Stimulated activated CD4-positive, alpha-beta T cell treated with anti-CD3 and anti-CD28 coated beads, Interleukin-1b, Interleukin-23, amount 100 ng/mL, for 4 hours (primary cell): ENCODE measurements around the gene LRRC75A.
"Not testable (repeated sequence)": the region's sequence is repeated elsewhere in the genome, so short reads cannot be mapped to it uniquely, and the experiment has no call there.

Experiments
- DNase-seq, 2 donors: peaks; one replicate each; pipeline ENCODE4 v3.0.0-alpha.2; 2020; ENCODE audit warnings: low read depth in 2 of 2

Gene LRRC75A

GRCh38 chr17:16472539-16472938 is 19.5 kb downstream of the LRRC75A start:
- DNase-seq = no peak

DNA sequence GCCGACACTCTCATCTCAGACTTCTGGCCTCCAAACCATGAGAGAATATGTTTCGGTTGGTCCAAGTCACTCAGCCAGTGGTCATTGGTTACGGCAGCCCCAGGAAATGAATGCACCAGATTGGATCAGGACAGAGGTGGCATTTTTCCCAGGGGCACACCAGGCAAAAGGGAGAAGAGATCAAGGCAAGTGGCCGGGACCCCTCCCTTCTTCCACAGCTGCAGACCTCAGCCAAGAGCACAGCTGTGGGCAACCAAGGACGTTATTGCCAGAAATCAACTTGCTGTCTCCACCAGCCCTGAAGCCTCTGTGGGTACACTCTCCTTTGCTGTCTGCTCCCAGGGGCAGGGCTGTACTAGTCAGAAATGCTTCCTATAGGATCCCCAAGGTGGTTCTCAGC is 20.7 kb downstream of the LRRC75A start:
- DNase-seq = no peak

DNA sequence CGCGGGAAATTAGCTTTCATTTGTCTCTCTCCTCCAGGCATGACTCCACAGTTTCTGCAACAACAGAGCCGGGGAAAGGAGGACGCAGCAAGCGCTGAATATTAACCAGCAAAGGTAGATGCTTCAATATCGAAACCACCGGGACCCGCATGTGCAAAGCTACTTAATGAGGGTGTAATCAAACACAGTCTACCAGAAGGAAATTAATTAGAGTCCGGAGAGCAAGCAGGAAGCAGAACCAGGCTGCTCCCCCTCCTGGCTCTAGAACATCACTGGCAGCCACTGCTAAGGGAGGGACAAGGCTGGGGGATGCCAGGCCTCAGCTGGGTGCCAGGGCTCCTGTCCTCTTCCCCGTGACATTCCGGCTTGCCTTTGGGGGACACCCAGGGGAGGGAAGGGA is 21.7 kb downstream of the LRRC75A start:
- no peak for DNase-seq

DNA sequence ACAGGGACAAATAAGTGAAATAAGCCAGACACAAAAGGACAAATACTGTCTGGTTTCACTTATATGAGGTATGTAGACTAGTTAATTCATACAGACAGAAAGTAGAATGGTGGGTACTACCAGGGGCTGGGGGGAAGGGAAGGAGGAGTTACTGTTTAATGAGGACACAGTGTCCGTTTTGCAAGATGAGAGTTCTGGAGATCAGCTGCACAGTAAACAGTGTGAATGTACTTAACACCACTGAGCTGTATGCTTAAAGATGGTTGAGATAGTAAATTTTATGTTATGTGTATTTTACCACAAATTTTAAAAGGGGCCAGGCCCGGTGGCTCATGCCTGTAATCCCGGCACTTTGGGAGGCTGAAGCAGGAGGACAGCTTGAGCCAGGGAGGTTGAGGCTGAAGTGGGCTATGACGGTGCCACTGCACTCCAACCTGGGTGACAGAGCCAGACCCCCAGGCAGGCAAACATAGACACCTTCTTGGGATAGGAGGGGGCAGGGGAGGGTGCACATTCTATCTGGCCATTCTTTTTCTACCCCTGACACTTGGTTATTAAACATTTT is 23.5 kb downstream of the LRRC75A start:
- DNase-seq = no peak

DNA sequence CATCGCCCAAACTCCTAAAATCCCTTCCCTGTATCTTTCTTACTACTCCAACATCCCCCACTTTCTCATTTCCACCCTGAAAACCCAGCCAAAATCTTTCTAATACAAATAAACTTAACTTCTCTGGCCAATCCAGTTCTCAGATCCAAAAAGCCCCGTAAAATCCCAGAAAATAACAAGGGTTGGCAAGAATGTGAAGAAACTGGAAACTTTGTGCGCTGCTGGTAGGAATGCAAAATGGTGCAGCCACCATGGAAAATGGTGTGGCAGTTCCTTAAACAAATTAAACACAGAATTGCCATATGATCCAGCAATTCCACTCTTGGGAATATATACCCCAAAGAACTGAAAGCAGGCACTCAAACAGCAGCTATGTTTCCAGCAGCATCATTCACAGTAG is 24.1 kb downstream of the LRRC75A start:
- no peak for DNase-seq

GRCh38 chr17:16467044-16467443 is 24.9 kb downstream of the LRRC75A start:
- no peak for DNase-seq

DNA sequence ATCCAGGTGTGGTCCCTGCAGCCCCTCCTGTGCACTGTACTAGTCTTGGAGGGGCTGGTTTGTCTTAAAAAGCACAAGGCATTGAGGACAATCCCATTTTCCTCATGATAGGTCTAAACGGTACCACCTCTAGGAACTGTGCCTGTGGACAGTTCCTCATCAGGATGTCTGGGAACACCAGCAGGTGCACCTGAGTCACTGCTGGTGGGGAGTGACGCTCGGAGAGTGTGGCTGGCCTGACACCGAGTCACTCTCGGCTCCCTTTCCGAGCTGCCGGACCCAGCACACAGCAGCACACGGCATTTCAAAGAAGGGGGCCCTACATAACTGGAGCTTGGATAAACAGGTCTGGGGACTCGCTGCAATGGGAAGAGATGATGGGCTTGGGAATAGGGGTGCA is 25.6 kb downstream of the LRRC75A start:
- no peak for DNase-seq

GRCh38 chr17:16465861-16466338 is 26.1 kb downstream of the LRRC75A start:
- no peak for DNase-seq

DNA sequence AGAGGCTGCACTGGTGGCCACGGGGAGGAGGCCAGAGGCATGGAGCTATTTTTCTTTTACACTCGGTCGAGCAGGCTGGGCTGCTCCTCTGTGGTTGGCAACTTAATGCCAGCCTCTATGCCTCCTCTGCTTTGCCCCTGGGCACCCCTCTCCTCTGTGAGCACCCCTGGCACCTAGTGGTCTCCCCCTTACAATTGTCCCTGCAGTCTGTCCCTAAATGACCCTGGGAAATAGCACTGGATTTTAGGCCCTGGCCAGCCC is 27.0 kb downstream of the LRRC75A start:
- DNase-seq = no peak

- DNase-seq = no peak
These were observed 27.5 kb downstream of the LRRC75A start for GRCh38 chr17:16464303-16465051.

- DNase-seq = no peak
These were observed 28.4 kb downstream of the LRRC75A start for GRCh38 chr17:16463358-16464302.

- no peak for DNase-seq
These were observed 29.7 kb downstream of the LRRC75A start for GRCh38 chr17:16462070-16462864.

- DNase-seq = no peak
These were observed 30.5 kb downstream of the LRRC75A start for GRCh38 chr17:16461606-16461866.

DNA sequence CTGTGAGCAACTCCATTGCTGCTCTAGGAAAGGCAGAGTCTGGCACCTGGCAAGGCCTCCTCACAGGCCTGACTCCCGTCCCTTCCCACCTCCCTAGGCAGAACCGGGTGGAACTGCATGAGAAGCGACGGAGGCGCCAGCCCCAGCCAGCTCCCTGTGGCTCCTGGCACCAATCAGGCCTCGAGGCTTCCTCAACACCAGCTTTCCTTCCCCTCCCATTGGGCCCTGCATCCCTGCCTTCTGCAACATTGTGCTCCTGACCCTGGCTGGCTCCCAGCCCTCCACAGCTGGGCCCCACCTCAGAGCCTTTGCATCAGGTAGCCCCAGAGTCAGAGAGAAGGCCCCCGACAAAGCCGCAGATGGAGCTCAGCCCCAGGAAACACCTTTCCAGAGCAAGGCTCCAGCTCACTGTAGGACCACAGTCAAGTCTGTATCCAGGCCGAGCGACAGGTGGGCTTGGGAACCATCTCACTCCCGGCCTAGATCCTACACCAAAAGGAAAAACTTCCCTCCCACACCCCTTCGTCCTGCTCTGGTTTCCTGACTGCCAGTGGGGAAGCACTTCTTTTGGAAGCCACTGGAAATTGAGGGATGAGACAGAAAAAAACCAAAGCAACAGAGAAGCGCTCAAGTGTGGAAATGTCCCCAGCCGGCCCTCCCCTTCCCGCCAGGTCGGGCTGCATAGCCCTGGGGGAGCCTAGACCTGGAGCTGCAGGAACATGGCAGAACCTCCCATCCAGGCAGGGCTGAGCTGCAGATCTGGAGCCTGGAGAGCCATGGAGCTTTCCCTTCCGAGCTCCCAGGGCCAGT is 31.0 kb downstream of the LRRC75A start:
- DNase-seq = no peak

- no peak for DNase-seq
These were observed 32.0 kb downstream of the LRRC75A start for GRCh38 chr17:16459855-16460550.

DNA sequence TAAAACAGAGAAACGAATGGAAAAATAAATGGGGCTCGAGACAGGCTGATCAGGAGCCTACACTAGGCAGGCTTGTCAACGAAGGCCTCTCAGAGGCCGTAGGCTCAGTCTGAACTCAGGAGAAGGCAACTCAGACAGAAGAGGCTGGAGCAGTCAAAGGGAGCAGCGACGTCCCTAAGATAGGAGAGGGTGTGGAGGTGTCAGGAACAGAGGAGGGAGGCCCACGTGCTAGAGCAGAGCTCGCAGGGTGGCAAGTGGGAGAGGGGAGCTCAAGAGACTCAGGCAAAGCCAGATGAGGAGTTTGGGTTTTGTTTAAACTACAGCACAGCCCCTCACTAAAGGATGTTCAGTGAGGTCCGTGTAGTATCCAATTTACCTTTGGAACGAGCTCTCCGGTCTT is 32.7 kb downstream of the LRRC75A start:
- DNase-seq = no peak

GRCh38 chr17:16456742-16457316 is 35.2 kb downstream of the LRRC75A start:
- DNase-seq = no peak

DNA sequence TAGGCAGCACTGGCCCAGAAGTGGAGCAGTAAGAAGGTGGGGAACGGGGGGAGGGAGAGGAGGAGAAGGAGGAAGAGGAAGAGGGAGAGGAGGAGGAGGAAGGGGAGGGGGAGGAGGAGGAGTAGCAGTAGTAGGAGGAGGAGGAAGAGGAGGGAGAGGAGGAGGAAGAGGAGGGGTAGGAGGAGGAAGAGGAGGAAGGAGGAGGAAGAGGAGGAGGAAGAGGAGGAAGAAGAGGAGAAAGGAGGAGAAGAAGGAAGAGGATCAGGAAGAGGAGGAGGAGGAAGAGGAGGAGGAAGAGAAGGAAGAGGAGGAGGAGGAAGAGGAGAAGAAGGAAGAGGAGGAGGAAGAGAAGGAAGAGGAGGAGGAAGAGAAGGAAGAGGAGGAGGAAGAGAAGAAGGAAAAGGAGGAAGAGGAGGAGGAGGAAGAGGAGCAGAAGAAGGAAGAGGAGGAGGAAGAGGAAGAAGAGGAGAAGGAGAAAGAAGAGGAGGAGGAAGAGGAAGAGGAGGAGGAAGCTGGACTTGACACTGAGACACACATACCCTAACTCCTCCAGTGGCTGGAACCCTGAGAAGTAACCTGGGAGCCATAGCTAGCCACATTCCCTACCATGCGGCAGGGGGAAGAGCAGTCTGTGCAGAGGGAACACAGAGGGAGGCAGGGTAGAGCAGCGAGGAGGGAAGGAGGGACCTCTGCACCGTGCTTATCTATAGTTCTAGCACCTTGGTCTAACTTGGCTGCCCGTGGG is 35.8 kb downstream of the LRRC75A start:
- no peak for DNase-seq

DNA sequence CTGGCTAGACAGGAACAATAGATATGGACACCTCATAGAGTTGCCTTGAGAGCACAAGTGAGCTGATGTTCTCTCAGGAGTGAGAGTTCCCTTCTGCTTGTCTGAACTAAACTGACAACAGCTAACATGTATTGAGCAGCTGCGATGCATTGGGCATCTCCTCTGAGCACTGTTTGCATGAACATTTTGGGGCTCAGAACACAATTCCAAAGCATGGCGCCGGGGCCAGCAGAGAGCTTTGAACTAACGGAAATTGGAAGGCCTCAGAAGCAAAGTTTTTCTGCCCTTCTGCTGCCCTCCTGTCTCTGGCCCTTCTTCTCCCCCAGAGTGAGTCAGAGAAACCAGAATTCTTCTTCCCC is 38.5 kb downstream of the LRRC75A start:
- DNase-seq = no peak

DNA sequence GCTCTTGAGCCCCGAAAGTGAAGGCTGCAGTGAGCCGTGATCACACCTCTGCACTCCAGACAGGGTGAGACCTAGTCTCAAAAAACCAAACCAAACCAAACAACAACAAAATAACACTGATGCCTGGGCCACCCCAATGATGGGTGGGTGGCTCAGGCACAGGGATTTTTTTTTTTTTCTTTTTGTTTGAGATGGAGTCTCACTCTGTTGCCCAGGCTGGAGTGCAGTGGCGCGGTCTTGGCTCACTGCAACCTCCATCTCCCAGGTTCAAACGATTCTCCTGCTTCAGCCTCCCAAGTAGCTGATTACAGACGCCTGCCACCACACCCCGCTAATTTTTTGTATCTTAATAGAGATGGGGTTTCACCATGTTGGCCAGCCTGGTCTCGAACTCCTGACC is 39.7 kb downstream of the LRRC75A start:
- DNase-seq = not testable (repeated sequence)
